GM21825 (cell line): ENCODE results near the gene SPOPL.

Experiments
- ATAC-seq: cut with Tn5 transposase; IDR thresholded peaks from one replicate; pipeline ENCODE4 v1.9.1; 2021; ENCODE audit warnings: mild to moderate bottlenecking, moderate library complexity; ENCODE audit not compliant: unreplicated experiment

Gene SPOPL

GRCh38 chr2:138493334-138493733 is 8.2 kb upstream of the SPOPL start:
- no peak for ATAC-seq

- ATAC-seq = no peak
Measured at GRCh38 chr2:138494265-138494966, 7.2 kb upstream of the SPOPL start.

- no peak for ATAC-seq
Measured at GRCh38 chr2:138495384-138495783, 6.2 kb upstream of the SPOPL start.

GRCh38 chr2:138496096-138496651 is 5.4 kb upstream of the SPOPL start:
- ATAC-seq = no peak

GRCh38 chr2:138497294-138497693 is 4.3 kb upstream of the SPOPL start:
- no peak for ATAC-seq

- no peak for ATAC-seq
Measured at GRCh38 chr2:138499684-138500083, 1.9 kb upstream of the SPOPL start.

- peak; percentile 7 for ATAC-seq
Measured at GRCh38 chr2:138500592-138501424, 762 bp upstream of the SPOPL start.

- ATAC-seq = peak; percentile 0
Measured at GRCh38 chr2:138502255-138503086, 901 bp downstream of the SPOPL start.

GRCh38 chr2:138503087-138503442 is 1.5 kb downstream of the SPOPL start:
- ATAC-seq = no peak

- ATAC-seq = no peak
Measured at GRCh38 chr2:138503652-138504051, 2.1 kb downstream of the SPOPL start.

- no peak for ATAC-seq
Measured at GRCh38 chr2:138504092-138504491, 2.5 kb downstream of the SPOPL start.

- ATAC-seq = peak; percentile 36
Measured at GRCh38 chr2:138504546-138505235, 3.1 kb downstream of the SPOPL start.

GRCh38 chr2:138507267-138507666 is 5.7 kb downstream of the SPOPL start:
- no peak for ATAC-seq

GRCh38 chr2:138510319-138510718 is 8.7 kb downstream of the SPOPL start:
- ATAC-seq = no peak

GRCh38 chr2:138512672-138513071 is 11.1 kb downstream of the SPOPL start:
- no peak for ATAC-seq

GRCh38 chr2:138514173-138514572 is 12.6 kb downstream of the SPOPL start:
- no peak for ATAC-seq

- no peak for ATAC-seq
Measured at GRCh38 chr2:138515092-138515491, 13.5 kb downstream of the SPOPL start.

- ATAC-seq = no peak
Measured at GRCh38 chr2:138516030-138516704, 14.6 kb downstream of the SPOPL start.

- no peak for ATAC-seq
Measured at GRCh38 chr2:138518860-138519259, 17.3 kb downstream of the SPOPL start.

- ATAC-seq = no peak
Measured at GRCh38 chr2:138521821-138522220, 20.3 kb downstream of the SPOPL start.
